GM21526 (cell line): ENCODE measurements around the gene XYLB.

Experiments used
- ATAC-seq: cut with Tn5 transposase; IDR thresholded peaks from one replicate; pipeline ENCODE4 v1.9.1; 2021; ENCODE audit warnings: moderate library complexity; ENCODE audit not compliant: unreplicated experiment, low FRiP score

The XYLB gene

DNA sequence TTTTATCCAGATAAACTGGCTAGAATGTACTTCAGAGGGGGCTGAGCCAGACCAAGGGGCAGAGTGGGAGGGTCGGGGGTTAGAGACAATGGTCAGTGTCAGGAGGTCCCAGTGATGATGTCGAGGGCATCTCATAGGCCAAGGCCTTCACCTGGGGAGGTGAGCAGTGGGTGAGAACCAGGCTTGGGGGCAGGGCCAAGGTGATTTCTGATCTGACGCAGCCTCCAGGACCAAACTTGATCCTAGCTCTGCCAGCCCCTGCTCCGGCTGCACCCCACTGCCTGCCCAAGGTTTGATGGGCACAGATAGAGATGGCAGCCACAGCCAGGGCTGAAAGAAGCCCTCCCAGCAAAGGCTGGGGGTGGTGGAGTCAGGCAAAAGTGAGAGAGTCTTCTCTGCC, 14.9 kb downstream of the XYLB start:
- ATAC-seq: no peak

DNA sequence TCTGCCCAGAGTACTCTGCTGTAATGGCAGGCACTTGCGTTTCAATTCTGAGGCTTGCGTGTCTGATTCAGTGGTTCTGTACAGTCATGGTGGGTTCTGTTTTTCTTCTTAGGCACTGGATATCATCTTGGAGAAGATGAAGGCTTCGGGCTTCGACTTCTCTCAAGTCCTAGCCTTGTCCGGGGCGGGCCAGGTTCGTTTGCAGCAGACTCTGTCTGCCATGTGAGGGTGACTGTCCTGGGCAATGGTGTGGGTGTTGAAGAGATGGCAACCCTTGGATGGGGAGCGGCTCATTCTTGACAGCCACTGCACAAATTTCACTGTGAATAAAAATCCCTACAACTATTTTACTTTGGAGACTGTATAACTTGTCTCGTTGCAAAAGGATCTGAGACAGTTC, 16.2 kb downstream of the XYLB start:
- no peak for ATAC-seq

- no peak for ATAC-seq
Observed at GRCh38 chr3:38364721-38365400, 18.3 kb downstream of the XYLB start.

DNA sequence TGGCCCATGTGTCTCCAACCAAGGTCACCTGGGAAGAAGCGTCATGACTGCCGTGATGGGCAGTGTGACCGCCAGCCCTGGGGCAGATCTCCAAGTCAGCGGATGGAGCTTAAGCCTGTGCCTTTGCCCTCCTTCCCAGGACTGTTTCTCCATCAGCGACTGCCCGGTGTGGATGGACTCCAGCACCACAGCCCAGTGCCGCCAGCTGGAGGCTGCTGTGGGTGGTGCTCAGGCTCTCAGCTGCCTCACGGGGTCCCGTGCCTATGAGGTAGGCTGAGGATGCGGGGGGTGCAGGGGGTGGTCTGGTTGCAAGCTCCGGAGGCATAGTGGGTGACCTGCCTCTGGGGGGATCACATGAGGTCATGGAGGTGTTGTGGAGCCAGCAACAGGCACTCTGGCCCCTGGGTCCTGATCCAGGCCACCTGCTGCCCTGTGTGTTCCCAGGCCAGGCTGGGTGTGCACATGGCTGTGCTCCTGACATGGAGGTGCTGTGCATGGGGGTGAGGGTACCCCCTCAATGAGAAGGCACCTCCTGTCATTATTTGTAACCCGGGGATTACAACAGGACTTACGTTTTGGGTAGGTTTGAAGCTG, 19.0 kb downstream of the XYLB start:
- ATAC-seq: no peak

DNA sequence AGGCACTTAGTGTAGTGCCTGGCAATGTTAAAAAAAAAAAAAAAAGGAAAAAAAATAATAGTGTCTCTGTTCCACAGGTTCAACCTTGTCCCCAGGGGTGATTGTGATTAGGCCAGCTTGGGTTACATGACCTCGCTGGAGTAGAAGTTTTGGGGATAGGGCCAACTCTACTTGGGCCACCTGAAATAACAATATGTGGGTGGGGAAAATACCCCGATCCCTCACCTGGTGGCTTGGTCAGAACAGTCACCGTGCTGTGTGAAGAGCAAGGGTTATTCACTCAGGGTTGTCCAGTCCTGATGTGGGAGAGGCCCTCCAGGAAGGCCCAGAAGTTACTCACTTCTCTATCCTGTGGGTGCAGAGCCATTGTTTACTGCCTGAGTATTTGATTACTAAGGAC, 19.5 kb downstream of the XYLB start:
- ATAC-seq: no peak

- ATAC-seq: no peak
Observed at GRCh38 chr3:38367779-38368178, 21.2 kb downstream of the XYLB start.

DNA sequence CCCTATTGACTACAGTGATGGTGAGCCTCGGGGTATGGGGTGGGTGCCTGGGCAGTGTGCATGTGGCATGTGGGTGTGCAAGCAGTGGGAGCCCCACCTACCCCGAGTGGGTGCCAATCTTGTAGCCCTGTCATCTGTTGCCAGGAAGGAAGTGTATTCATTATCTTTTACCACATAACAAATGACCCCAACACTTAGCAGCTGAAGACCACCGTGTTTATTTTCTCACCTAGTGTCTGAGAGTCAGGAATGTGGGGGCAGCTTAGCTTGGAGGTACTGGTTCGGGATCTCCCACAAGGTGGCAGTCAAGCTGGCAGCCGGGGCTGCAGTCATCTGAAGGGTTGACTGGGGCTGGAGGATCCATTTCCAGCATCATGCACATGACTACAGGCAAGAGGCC, 21.7 kb downstream of the XYLB start:
- no peak for ATAC-seq

DNA sequence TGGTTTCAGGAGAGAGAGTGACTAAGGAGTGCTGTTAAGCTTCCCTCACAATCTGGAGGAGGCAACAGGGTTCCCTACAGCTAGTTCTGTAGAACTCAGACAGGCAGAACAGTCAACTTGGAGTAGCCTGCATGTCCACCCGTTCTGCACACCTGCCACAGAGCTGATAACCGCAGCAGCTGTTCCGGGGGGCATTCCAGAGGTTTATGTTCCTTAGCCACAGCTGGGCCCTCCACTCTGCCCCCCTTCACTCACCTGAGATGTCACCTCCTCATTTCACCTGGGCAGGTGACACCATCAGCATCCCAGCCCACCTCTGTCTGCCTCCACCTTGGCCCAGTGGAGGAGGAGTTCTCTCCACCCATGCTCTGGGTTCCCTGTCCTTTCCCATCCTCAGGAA, 22.6 kb downstream of the XYLB start:
- ATAC-seq: no peak

- no peak for ATAC-seq
Observed at GRCh38 chr3:38370149-38370548, 23.6 kb downstream of the XYLB start.

- no peak for ATAC-seq
Observed at GRCh38 chr3:38370861-38371260, 24.3 kb downstream of the XYLB start.

- no peak for ATAC-seq
Observed at GRCh38 chr3:38371541-38372213, 25.1 kb downstream of the XYLB start.

- ATAC-seq: no peak
Observed at GRCh38 chr3:38372214-38372601, 25.6 kb downstream of the XYLB start.

- no peak for ATAC-seq
Observed at GRCh38 chr3:38374221-38374620, 27.6 kb downstream of the XYLB start.

GRCh38 chr3:38375072-38375471, 28.5 kb downstream of the XYLB start:
- no peak for ATAC-seq

DNA sequence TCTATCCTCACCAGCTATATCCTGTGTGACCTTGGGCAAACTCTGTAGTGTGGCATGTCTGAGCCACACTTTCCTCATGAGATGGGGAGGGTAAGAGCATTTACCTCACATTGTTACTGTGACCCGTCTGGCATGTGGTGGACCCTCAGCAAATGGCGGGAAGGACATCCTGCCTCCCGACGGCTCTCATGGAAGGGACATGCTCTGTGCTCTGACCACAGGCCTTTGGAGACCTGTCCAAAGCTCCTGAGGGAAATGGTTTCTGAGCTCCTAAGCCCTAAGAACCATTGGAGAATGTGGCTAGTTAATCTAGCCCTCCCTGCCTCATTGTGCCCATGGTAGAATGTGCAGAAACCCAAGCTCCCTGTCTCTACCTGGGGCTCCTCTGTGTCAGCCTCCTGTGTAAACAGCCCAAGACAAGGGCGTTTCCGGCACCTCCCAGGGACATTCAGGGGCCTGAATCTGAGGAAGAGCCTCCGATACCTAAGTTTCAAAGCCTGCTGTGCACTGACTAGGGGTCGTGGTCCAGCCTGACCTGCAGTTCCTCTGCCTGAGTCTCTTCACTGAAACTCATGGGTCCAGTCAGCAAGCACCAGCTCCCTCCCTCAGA, 29.0 kb downstream of the XYLB start:
- ATAC-seq: no peak

DNA sequence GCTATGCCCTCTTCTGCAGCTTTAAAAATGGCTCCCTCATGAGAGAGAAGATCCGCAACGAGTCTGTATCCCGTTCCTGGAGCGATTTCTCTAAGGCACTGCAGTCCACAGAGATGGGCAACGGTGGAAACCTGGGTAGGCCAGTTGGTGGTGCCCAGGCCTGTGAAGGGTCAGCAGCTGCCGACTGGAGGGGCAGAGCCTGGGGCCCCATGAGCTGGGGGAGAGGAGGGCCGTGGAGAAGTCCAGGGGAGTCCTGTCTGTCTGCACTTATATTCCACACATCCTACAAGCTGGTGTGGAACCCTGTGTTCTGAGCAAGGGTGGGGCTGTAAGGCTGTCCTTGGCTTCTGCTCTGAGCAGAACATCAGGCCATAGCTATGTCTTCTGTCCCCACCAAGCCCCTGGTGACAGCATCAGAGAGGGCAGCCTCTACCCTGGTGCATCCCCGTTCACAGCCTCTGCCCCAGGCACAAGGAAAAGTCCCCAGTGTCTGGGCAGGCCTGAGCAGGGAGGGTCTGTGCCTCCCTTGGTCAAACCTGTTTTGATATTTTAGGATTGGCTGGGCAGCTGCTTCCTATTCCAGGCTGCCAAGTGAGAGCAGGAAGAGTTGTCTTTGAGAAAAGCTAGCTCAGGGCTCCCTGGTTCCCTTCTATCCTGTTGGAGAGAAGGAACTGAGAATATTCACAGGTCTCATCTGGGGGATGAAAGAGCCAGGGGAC, 29.7 kb downstream of the XYLB start:
- ATAC-seq: no peak

GRCh38 chr3:38379201-38379770, 32.7 kb downstream of the XYLB start:
- ATAC-seq: no peak

DNA sequence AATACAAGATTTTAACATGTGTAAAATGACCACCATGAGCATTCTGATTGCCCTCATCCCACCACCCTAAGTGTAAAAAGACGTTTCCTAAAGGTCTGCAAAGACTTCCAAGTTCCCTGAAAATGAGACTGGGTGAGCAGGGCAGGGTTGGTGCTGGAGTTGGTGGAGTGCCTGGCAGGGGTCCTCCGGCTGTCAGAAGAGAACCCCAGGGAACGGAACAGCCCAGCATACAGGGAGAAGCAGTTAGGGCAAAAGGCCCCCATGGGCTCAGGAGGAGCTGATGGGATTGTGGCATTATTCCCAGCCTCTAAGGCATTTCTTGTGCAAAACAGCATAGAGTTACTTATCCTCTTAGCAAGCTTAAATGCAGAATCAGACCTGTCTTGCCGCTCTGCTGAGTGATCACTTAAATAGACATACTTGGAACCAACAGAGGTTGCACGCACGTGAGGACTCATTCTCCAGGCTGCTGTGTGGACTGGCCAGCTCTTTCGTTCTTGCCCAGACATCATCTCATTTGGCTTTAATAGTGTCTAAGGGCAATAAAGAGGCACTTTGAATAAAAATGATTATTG, 36.0 kb downstream of the XYLB start:
- ATAC-seq: no peak

DNA sequence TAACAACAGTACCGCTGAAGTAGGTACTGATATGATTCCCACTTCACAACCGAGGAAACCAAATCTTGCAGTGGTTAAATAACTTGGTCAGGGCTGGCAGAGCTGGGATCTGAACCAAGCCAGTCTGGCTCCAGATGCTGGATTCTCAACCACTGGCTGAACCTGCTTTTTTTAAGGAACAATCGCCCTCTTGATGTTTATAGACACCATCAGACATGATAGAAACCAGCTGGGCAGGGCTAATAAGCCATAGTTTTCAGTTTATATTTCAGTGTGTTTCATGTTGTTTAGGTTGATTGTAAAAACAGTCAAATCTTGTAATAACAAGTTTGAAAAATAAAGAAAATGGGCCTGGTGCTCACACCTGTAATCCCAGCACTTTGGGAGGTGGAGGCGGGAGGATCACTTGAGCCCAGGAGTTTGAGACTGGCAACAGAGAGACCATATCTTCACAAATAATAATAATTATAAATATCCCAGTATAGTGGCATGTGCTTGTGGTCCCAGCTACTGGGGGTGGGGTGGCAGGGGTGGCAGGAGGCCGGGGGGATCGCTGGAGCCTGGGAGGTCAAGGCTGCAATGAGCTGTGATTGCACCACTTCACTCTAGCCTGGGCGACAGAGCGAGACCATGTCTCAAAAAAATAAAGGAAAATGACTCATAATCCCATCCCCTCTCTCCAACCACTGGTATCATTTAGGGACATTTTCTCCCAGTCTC, 36.7 kb downstream of the XYLB start:
- no peak for ATAC-seq
